VCaP (cell line): ENCODE data around the gene SNRNP48.

Experiments used
- H3K27ac ChIP-seq: fragments of 450-650 bp; 2 replicates; pipeline ENCODE4 v1.5.1; 2017
- TF ChIP-seq, protein P1 (sequence below): fragments of 450-650 bp; conservative IDR thresholded peaks from 2 replicates; pipeline ENCODE4 v1.5.1; 2017; ENCODE audit warnings: mild to moderate bottlenecking, moderate library complexity

SNRNP48 gene

DNA sequence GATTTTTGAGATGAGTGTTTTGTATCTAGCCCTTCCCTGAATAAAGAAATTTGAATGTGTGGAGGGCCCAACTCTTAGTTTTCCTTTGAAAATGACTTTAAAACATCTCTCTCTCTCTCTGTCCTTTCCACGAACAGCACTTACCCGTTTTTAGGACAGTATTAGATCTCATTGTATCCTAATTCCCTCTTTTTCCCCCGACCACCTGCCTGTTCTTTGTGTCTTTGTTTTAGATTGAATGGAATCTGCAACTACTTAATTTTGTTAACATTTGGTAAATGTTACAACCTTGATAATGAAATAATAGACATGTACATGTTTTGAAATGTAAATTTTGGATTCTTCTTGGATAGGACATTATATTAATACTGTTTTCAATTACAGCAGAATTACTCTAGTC lies 45.4 kb upstream of the SNRNP48 start:
- TF ChIP-seq, protein P1, sequence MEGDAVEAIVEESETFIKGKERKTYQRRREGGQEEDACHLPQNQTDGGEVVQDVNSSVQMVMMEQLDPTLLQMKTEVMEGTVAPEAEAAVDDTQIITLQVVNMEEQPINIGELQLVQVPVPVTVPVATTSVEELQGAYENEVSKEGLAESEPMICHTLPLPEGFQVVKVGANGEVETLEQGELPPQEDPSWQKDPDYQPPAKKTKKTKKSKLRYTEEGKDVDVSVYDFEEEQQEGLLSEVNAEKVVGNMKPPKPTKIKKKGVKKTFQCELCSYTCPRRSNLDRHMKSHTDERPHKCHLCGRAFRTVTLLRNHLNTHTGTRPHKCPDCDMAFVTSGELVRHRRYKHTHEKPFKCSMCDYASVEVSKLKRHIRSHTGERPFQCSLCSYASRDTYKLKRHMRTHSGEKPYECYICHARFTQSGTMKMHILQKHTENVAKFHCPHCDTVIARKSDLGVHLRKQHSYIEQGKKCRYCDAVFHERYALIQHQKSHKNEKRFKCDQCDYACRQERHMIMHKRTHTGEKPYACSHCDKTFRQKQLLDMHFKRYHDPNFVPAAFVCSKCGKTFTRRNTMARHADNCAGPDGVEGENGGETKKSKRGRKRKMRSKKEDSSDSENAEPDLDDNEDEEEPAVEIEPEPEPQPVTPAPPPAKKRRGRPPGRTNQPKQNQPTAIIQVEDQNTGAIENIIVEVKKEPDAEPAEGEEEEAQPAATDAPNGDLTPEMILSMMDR = no peak
- peak overlapping the region; percentile 76; the same call in 1 of the 2 replicates for H3K27ac ChIP-seq

DNA sequence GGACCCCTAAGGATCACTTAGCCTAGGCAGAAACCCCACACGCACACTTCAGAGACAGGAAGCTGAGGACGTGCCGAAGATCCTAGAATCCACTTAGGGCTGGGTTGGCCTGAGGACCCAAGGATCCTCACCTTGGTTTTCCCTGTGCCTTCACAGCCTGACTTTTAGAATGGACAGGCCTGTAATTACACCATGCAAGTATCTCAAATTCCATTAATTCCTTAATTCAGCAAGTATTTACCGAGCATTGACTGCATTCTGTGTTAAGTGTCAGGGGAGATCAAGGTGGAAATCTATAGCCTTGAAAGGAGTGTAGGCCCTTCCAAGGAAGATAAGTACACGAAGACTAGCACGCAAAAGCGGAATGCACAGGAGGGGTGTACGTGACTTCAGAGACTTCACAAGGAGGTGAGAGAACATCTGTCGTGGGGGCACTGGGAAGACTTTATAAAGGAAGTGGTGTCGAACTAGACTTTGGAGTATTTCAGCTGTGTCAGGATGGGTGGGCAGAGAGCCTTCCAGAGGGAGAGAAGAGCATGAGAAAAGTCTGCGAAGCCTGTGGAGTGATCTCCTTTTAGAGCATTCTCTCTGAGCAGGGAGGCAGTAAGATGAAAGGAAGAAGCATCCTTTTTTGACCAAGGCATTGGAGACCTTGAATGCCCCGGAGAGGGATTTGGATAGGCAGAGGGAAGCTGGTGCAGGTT lies 44.5 kb upstream of the SNRNP48 start:
- H3K27ac ChIP-seq = no peak overlapping the region
- TF ChIP-seq, protein P1 = no peak

DNA sequence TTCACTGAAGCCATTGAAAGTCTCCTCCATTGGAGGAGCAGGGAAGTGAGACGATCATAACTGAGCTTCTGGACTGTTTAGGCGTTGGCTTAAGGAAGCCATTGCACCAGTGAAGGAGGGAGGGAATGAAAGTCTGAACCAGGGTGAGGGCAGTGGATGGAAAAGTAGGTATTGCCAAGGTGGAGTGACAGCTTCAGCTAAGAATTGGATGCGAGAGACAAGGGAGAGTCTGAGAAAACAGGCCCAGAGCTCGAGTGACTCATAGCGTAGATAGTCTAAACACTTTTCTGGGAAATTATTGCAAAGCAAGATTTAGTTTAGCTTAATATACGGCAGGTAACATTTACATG lies 44.0 kb upstream of the SNRNP48 start:
- TF ChIP-seq, protein P1 = no peak
- no peak overlapping the region for H3K27ac ChIP-seq

DNA sequence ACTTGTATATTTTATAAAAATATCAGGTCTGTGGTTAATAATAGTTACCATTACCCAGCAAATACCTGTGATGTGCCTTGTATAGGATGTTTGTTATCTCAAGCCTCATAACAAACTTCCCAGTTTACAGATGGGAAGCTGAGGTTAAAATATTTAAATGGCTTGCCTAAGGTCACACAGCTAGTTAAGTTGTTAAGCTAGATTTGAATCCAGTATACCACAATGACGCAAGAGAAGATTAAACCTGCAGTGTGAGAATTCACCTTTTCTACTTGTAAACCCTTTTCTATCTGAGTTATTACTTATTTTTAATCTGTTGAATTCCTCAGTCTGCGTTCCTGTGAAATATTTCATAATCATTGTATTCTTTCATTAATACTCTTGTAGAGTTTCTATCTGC lies 43.6 kb upstream of the SNRNP48 start:
- TF ChIP-seq, protein P1 = no peak
- H3K27ac ChIP-seq = no peak overlapping the region

DNA sequence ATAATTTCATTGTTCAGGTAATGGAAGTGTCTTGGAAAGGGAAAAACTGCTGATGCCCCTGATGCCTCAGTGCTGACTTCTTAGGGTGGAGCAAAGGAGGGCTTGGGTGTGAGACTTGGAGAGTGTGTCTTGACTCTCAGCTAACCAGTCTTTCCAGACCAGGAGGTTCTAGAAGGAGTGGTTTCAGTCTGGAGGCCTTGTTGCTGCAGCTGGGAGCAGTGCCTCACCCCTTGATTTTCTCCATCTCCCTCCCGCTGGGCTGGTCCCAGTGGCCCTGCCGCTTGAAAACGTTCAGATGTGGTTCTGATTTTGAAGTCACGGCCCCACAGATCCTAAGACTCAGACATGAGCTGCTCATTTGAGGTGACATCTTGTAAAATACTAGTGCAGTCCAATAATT lies 43.1 kb upstream of the SNRNP48 start:
- H3K27ac ChIP-seq = no peak overlapping the region
- TF ChIP-seq, protein P1 = no peak

DNA sequence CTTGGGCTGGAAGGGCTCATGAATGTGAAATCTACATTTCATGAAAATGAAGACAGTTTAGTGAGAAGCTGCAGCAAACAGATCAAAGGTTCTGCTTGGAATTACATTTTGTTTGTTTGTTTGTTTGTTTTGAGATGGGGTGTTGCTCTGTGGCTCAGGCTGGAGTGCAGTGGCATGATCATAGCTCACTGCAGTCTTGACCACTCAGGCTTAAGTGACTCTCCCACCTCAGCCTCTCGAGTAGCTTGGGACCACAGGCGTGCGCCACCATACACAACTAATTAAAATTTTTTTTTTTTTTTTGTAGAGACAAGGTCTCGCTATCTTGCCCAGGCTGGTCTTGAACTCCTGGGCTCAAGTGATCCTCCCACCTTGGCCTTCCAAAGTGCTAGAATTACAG lies 42.7 kb upstream of the SNRNP48 start:
- TF ChIP-seq, protein P1 = no peak

DNA sequence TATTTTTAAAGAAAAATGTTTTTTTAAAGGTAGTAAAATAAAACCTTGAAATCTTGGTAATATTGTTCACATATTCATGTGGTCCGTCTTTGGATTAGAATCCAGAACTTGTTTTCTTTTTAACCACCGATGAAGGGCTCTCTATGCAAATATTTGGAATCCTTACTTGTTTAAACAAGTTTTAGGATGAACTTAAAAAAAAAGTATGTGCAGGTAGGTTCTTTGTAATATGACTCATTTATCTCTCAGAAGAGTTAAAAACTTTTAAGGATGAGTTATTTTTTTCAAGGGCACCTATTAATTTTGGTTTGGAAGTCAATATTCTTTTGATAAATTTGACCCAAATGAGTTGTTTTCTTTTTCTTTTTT lies 39.6 kb upstream of the SNRNP48 start:
- no peak overlapping the region for H3K27ac ChIP-seq
- TF ChIP-seq, protein P1 = no peak

More for the DNA sequence above, 42.7 kb upstream of the SNRNP48 start:
- H3K27ac ChIP-seq = no peak overlapping the region
